Ecto neural progenitor cell (in vitro differentiated cells): ENCODE measurements around the gene PALD1.

Source experiments
- DNase-seq: peaks from one replicate; pipeline ENCODE4 v3.0.0-alpha.2; 2018; ENCODE audit warnings: low spot score

The PALD1 gene

GRCh38 chr10:70535451-70535850 is 56.9 kb downstream of the PALD1 start:
- DNase-seq = no peak

DNA sequence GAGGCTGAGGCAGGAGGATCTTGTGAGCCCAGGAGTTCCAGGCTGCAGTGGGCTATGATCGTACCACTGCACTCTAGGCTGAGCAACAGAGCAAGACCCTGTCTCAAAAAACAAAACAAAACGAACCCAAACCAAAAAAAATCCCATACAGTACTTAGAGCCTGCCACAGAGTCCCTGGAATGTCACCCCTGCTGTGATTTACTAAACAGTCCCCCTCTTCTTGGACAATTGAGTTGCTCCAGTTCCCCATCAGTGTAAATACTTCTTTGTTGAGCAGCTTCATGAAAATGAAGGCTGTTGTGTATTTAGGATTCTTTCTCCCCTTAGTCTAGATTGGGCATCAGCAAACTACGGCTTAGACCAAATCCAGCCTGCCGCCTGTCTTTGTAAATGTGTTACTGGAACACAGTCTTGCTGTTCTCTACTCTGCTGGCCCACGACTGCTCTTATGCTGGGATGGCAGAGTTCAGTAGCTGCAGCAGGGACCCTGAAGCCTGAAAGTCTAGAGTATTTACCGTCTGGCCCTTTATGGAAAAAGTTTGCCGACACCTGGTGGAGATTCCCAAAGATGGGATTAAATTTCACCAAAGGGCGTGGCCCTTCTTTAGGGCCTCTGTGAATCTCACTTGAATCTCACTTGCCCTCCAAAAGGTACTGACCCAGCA is 57.8 kb downstream of the PALD1 start:
- no peak for DNase-seq

GRCh38 chr10:70537398-70538194 is 59.0 kb downstream of the PALD1 start:
- DNase-seq = peak; percentile 68

DNA sequence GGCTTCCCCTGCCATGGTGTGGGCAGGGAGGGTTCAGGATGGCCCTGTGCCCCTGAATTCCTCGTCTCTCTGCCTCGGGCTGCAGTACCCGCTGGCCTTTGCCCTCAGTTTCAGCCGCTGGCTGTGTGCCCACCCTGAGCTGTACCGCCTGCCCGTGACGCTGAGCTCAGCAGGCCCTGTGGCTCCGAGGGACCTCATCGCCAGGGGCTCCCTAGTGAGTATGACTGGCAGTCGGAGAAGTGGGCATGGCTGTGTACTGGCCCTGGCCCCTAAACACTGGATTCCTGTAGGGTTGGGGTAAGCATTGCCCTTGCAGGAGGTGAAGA is 59.6 kb downstream of the PALD1 start:
- DNase-seq = no peak

DNA sequence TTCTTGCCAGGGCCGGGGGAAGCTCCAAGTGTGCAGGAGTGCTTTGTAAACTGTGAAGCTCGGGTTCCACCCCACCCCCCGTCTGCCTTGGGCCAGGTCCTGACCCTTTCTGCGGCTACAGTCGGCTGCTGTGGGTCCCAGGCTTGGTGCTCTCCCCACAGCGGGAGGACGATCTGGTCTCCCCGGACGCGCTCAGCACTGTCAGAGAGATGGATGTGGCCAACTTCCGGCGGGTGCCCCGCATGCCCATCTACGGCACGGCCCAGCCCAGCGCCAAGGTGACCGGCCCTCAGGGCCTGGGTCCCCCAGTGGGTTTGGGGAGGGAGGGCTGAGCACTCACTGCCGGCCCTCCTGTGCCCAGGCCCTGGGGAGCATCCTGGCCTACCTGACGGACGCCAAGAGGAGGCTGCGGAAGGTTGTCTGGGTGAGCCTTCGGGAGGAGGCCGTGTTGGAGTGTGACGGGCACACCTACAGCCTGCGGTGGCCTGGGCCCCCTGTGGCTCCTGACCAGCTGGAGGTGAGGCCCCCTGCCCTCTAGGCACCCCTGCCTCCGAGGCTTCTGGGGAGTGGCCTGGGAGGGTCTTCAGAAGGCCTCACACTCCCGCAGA is 60.3 kb downstream of the PALD1 start:
- no peak for DNase-seq

- DNase-seq = no peak
Observed at GRCh38 chr10:70539471-70539870, 60.9 kb downstream of the PALD1 start.

DNA sequence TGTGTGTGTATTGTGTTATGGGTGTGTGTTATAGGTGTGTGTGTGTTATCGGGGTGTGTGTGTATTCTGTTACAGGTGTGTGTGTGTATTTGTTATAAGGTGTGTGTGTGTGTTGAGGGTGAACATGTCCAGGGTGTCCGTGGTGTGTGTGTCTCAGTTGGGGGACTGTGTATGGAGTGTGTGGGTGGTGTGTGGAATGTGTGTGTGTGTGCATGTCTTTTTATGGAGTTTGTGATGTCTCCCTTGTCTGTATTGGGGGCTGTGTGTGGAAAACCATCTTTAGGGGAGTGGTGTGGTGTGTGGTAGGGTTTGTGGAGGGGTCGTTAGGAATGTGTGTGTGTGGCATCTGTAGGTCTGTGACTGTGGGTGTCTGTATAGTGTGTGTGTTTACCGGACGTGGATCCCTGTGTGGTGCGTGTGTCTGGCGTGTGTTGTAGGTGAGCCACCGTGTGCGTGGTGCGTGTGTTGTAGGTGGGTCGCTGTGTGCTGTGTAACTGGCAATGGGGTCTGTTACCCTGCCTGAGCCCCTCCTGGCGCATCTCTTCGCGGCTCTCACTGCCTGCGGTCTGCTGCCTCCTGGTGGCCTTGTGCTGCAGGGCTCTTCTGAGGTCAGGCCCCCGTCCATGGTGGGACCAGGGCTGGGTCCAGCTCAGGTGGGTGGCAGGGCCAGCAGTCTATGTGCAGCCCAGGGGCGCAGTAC is 61.7 kb downstream of the PALD1 start:
- DNase-seq = peak; percentile 70

GRCh38 chr10:70540789-70541360 is 62.3 kb downstream of the PALD1 start:
- DNase-seq = no peak

DNA sequence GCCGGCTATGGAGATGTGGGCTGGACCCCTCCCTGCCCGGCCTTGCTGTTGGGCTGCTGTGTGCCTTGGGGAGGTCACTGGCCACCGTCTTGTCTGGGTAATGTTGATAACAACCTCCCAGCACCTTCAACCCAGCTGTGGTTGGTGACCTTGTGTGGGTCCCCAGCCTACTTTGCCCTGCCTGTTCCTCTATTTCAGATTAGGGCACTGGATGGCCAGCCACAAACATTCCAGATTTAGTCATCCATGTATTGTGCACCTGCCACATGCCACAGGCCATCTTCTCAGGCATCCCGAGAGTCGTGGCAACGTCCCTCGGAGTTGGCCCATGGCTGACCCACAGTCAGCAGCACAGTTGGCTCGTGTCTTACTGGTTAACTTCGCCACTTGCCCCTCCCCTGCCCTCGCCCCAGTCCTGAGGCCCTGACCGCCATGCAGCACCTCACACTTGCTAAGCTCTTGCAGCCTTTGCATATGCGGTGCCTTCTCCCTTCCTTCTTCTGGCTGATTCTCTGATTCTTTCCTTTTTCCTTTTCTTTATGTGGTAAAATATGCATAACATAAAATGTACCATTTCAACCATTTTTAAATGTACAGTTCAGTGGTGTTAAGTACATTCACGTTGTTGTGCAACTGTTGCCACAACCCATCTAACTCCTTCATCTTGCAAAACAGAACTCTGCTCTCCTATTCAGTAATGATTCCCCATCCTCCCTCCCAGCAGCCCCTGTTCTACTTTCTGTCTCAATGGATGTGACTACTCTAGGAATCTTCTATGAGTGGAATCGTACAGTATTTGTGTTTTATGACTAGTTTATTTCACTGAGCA is 63.4 kb downstream of the PALD1 start:
- no peak for DNase-seq

DNA sequence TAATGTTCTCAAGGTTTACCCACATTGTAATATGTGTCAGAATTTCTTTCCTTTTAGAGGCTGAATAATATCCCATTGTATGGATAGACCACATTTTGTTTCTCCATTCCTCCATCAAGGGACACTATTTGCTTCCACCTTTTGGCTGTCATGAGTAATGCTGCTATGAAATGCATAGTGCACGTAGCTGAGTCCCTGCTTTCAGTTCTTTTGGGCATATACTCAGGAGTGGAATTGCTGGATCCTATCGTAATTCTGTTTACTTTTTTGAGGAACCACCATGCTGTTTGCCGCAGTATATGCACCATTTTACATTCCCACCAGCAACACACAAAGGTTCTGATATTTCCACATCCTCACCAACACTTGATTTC is 64.0 kb downstream of the PALD1 start:
- DNase-seq = no peak

- no peak for DNase-seq
Observed at GRCh38 chr10:70543911-70544310, 65.3 kb downstream of the PALD1 start.

DNA sequence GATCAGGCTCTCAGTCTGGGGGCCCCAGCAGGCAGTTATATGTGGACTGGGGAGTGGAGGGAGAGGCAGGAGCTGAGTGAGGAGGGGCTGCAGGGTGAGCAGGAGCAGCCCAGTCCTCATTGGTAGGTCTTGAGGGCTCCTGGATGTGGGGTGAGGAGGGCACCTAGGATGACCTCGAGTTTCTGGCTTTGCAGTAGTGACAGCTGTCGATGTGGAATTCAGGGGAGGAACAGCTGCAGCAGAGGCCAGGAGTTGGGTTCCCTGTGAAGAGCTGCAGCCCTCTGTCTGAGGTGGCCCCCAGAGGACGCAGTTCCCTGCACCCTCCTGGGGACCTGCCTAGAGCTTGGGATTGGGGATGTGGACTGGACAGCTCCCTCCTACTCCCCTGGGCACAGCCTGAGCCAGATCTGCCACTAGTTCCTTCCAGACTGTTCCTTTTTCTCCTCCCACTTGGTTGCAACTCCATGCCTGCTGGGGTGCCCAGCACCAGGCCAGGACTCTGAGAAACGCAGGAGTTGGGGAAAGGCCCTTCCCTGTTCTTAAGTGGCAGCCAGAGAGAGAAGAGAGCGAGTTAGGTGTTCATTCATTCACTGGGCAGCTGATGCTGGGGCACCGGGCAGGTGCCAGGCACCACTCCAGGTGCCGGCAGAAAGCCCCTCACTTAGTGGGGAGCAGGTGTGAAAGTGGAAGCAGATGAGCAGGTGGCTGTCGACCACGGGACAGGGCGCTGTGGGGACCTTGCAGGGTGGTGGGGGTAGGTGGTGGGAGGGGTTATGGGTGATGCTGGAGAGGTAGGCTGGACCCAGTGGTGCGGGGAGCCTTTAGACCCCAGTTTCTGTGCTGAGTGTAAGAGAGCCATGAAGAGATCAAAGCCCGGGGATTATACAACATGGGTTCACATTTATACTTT is 66.1 kb downstream of the PALD1 start:
- DNase-seq = no peak

GRCh38 chr10:70546584-70546983 is 68.0 kb downstream of the PALD1 start:
- no peak for DNase-seq

- no peak for DNase-seq
Observed at GRCh38 chr10:70549351-70549961, 70.9 kb downstream of the PALD1 start.

DNA sequence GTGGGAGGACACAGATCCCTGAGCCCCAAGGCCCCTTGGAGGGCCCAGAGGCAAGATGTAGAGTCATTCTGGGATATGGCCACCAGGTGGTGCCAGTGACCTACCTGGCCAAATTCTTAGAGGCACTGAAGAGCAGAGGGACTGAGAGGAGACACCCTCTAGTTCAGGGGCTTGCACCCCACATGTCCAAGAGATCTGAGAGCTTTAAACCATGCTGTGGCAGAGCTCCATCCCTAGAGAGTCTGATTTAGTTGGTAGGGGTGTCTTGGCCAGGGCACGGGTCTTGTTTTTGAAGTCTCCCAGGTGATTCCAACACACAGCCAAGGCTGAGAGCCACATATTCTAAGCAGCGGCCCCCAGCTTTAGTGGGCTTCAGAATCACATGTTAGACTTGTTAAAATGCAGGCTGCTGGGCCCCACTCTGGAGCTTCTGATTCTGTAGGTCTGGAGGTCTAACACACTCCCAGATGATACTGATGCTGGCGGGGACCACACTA is 71.4 kb downstream of the PALD1 start:
- peak; percentile 85 for DNase-seq

- no peak for DNase-seq
Observed at GRCh38 chr10:70550459-70550858, 71.9 kb downstream of the PALD1 start.

- DNase-seq = no peak
Observed at GRCh38 chr10:70551466-70551865, 72.9 kb downstream of the PALD1 start.

- DNase-seq = no peak
Observed at GRCh38 chr10:70551971-70552422, 73.4 kb downstream of the PALD1 start.

GRCh38 chr10:70552586-70552985 is 74.0 kb downstream of the PALD1 start:
- DNase-seq = no peak

DNA sequence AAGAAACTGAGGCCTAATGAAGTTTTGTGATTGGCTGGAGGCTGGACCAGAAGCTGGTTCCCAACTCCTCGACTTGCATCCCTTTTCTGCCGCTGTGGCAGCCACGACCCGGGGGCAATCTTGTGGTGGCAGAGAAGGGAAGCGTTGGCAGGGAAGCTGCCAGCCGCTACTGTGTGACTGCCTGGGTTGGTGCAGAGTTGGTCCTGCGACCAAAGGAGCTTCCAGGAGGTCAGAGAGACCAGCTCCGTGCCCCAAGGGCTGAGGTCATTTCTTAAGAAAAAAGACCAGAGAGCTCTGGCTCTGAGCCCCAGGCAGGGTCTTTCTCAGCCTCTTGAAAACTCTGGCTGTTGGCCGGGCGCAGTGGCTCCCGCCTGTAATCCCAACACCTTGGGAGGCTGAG is 76.8 kb downstream of the PALD1 start:
- DNase-seq = no peak
